CD4-positive, alpha-beta T cell (primary cell): ENCODE data around the gene RANBP3. TPM values are rescaled to one million over a fixed set of nuclear protein-coding genes. Genes with fewer than 3 reads are reported as not detected.

Experiments used
- ATAC-seq: fragments of 200-7000 bp; cut with Tn5 transposase; one replicate; pipeline ENCODE4 v1.10.0; 2022; ENCODE audit warnings: mild to moderate bottlenecking; ENCODE audit not compliant: poor library complexity
- CTCF ChIA-PET: fragments of 350-600 bp; sonication (Branson Sonifier 250); formaldehyde crosslinking; loops from one replicate; lab custom pipeline; 2021; ENCODE audit warnings: antibody characterized with exemption, inconsistent platforms; lab: Charles Lee
- POLR2A ChIA-PET: fragments of 350-600 bp; sonication (Branson Sonifier 250); formaldehyde crosslinking; loops from one replicate; lab custom pipeline; 2021; ENCODE audit warnings: antibody characterized with exemption, inconsistent platforms; lab: Charles Lee
- DNase-seq, 14 experiments: peaks; one replicate each; pipeline ENCODE4 v3.0.0-alpha.2; 2013 to 2020; ENCODE audit warnings: mixed read lengths in 2 of 14
- H3K27ac ChIP-seq, 2 donors: one replicate each; pipeline versions ENCODE4 v1.5.1 to v1.7.0; 2013; ENCODE audit warnings: low read length in 2 of 2, low read depth in 1 of 2, mild to moderate bottlenecking in 1 of 2
- H3K27me3 ChIP-seq, 2 experiments: 1 replicate in 1 of 2; 2 replicates in 1 of 2; pipeline versions ENCODE4 v1.6.1 to v1.7.0; 2013; ENCODE audit warnings: low read length in 2 of 2, control low read depth in 1 of 2, mild to moderate bottlenecking in 1 of 2, moderate library complexity in 1 of 2; ENCODE audit not compliant: insufficient read depth in 2 of 2, control insufficient read depth in 1 of 2
- H3K36me3 ChIP-seq: one replicate; pipeline ENCODE4 v1.6.1; 2013; ENCODE audit warnings: low read length, control low read depth; ENCODE audit not compliant: insufficient read depth
- H3K4me1 ChIP-seq: one replicate; pipeline ENCODE4 v1.6.1; 2013; ENCODE audit warnings: low read length, control low read depth; ENCODE audit not compliant: insufficient read depth
- H3K4me3 ChIP-seq: one replicate; pipeline ENCODE4 v1.5.1; 2013; ENCODE audit warnings: mild to moderate bottlenecking, low read length, moderate library complexity
- H3K9me3 ChIP-seq, 2 experiments: 1 replicate in 1 of 2; 2 replicates in 1 of 2; pipeline versions ENCODE4 v1.6.1 to v1.7.0; 2013; ENCODE audit warnings: low read length in 2 of 2, mild to moderate bottlenecking in 2 of 2, control low read depth in 1 of 2, moderate library complexity in 1 of 2; ENCODE audit not compliant: control insufficient read depth in 1 of 2, insufficient read depth in 1 of 2
- H3K27ac Mint-ChIP-seq: one replicate; pipeline ENCODE4 v1.8.0; 2020; ENCODE audit warnings: mixed read lengths
- H3K27me3 Mint-ChIP-seq: one replicate; pipeline ENCODE4 v1.8.0; 2021; ENCODE audit warnings: mixed read lengths
- H3K36me3 Mint-ChIP-seq: one replicate; pipeline ENCODE4 v1.8.0; 2021; ENCODE audit warnings: low read depth, mixed read lengths
- H3K4me1 Mint-ChIP-seq: one replicate; pipeline ENCODE4 v1.8.0; 2021; ENCODE audit warnings: low read depth, mixed read lengths
- H3K4me3 Mint-ChIP-seq: one replicate; pipeline ENCODE4 v1.8.0; 2020; ENCODE audit warnings: mild to moderate bottlenecking, mixed read lengths
- H3K9me3 Mint-ChIP-seq: one replicate; pipeline ENCODE4 v1.8.0; 2020; ENCODE audit warnings: mixed read lengths
- CTCF ChIP-seq: fragments of 200-600 bp; IDR thresholded peaks from one replicate; pipeline ENCODE4 v1.8.0; 2022; ENCODE audit warnings: antibody characterized with exemption, mild to moderate bottlenecking
- intact Hi-C, 2 experiments: fragments of 100-400 bp; cut with DNase I in 1 of 2; cut with micrococcal nuclease in 1 of 2; formaldehyde crosslinking; loops; one replicate each; pipeline versions ENCODE4 v1.15.1 to v1.9.0; 2023 to 2025; cut with DNase I, micrococcal nuclease
- total RNA-seq, 174 experiments: library from RNA in 2 of 174; stranded (reverse) in 2 of 174; gene quantifications; one replicate each; pipeline ENCODE4 v1.2.3 and lab custom pipeline; 2021 to 2026

Gene RANBP3
- total RNA-seq, 2 experiments from 2014 or later: 82.7 to 88.7 TPM

GRCh38 chr19:6002591-6002990, 24.7 kb upstream of the RANBP3 start:
- no peaks in the 10 kb centered on the region for H3K27me3 Mint-ChIP-seq
- CTCF ChIA-PET: no interaction called here

GRCh38 chr19:6000228-6000847, 22.4 kb upstream of the RANBP3 start:
- Histone ChIP-seq H3K9me3 (peaks cover 0 to 13% of the 10 kb centered on the region in 2 experiments), H3K4me3 (no peak overlapping the region), H3K27ac (no peak overlapping the region), H3K4me1 (no peaks in the 10 kb centered on the region), H3K27me3 (no peaks in the 10 kb centered on the region), H3K36me3 (no peaks in the 10 kb centered on the region)
- Mint-ChIP-seq H3K27me3 (no peaks in the 10 kb centered on the region), H3K27ac (no peak overlapping the region), H3K36me3 (no peaks in the 10 kb centered on the region), H3K4me3 (no peak overlapping the region), H3K9me3 (no peaks in the 10 kb centered on the region), H3K4me1 (no peaks in the 10 kb centered on the region)
- ChIA-PET CTCF (no interaction called here), POLR2A (interaction anchor here (1.1 kb wide), 1 partner anchor 22 kb away, joined by 4 read pairs; the partner anchor contains the start of gene RANBP3)
- DNase-seq (no peak), ATAC-seq (no peak)
- intact Hi-C loops: no loop called here
- TF ChIP-seq CTCF: no peak

More at GRCh38 chr19:6002591-6002990, 24.7 kb upstream of the RANBP3 start:
- Mint-ChIP-seq H3K9me3 (no peaks in the 10 kb centered on the region), H3K36me3 (no peaks in the 10 kb centered on the region), H3K4me1 (no peaks in the 10 kb centered on the region), H3K27ac (no peak overlapping the region), H3K4me3 (no peak overlapping the region)
- Histone ChIP-seq H3K36me3 (no peaks in the 10 kb centered on the region), H3K27me3 (no peaks in the 10 kb centered on the region), H3K4me3 (no peak overlapping the region), H3K27ac (no peak overlapping the region), H3K4me1 (no peaks in the 10 kb centered on the region), H3K9me3 (peaks cover 0 to 13% of the 10 kb centered on the region in 2 experiments)
- DNase-seq (peak in 1 of 14 experiments; percentile 17), ATAC-seq (no peak)
- TF ChIP-seq CTCF: no peak
- intact Hi-C loops: no loop called here
- POLR2A ChIA-PET: no interaction called here

- Histone ChIP-seq H3K36me3 (no peaks in the 10 kb centered on the region), H3K9me3 (peaks cover 0 to 13% of the 10 kb centered on the region in 2 experiments), H3K4me3 (no peak overlapping the region), H3K27ac (no peak overlapping the region), H3K27me3 (no peaks in the 10 kb centered on the region), H3K4me1 (no peaks in the 10 kb centered on the region)
- ATAC-seq: no peak
- no peak for TF ChIP-seq CTCF
- H3K9me3 Mint-ChIP-seq: no peaks in the 10 kb centered on the region
- no peaks in the 10 kb centered on the region for H3K4me1 Mint-ChIP-seq
- POLR2A ChIA-PET: no interaction called here
- H3K27ac Mint-ChIP-seq: no peak overlapping the region
- no peak overlapping the region for H3K4me3 Mint-ChIP-seq
- DNase-seq: no peak
- intact Hi-C loops: no loop called here
- CTCF ChIA-PET: no interaction called here
- no peaks in the 10 kb centered on the region for H3K27me3 Mint-ChIP-seq
- H3K36me3 Mint-ChIP-seq: no peaks in the 10 kb centered on the region
Observed at GRCh38 chr19:5999693-6000092, 21.8 kb upstream of the RANBP3 start.
